Motor neuron (in vitro differentiated cells): Measurements from ENCODE around the gene PTPRM. TPM values are rescaled to one million over a fixed set of nuclear protein-coding genes. Genes with fewer than 3 reads are reported as not detected.
A peak's percentile ranks its signal among the peaks of the same experiment; 100 is the strongest.

Source experiments
- ATAC-seq, 8 experiments: fragments of 200-7000 bp; cut with Tn5 transposase; replicated peaks in 6 of 8; 2 replicates each; pipeline ENCODE4 v1.8.0; 2021; ENCODE audit warnings: mild to moderate bottlenecking in 8 of 8, moderate library complexity in 8 of 8
- H3K27ac ChIP-seq, 2 donors: fragments of 250-450 bp; sonication (Bioruptor Pico); 2 replicates each; pipeline ENCODE4 v1.9.0; 2021; ENCODE audit warnings: antibody characterized with exemption in 2 of 2, mild to moderate bottlenecking in 2 of 2, moderate library complexity in 1 of 2
- H3K4me1 ChIP-seq, 2 donors: fragments of 250-450 bp; sonication (Bioruptor Pico); replicated peaks in 1 of 2; 2 replicates each; pipeline ENCODE4 v1.6.1; 2021; ENCODE audit warnings: antibody characterized with exemption in 2 of 2, mild to moderate bottlenecking in 2 of 2, moderate library complexity in 1 of 2
- H3K4me3 ChIP-seq, 5 donors: fragments of 250-450 bp; sonication (Bioruptor Pico); 2 replicates each; pipeline ENCODE4 v1.9.0; 2021; ENCODE audit warnings: antibody characterized with exemption in 5 of 5, mild to moderate bottlenecking in 5 of 5, moderate library complexity in 4 of 5
- WGBS, 10 experiments: fragments of 450-650 bp; shearing (Covaris generic); methylation state at CpG; one replicate each; pipeline ENCODE4 v1.0.0; 2022; 5-methylcytosine and 5-hydroxymethylcytosine counted together
- in situ Hi-C, 9 experiments: fragments of 400-800 bp; cut with MboI; loops; one replicate each; pipeline ENCODE4 v1.15.0; 2021; ENCODE audit warnings: low sequenced_read_pairs in 9 of 9, low pct_unique_long_range_greater_than_20kb in 2 of 9; ENCODE audit not compliant: unreplicated experiment in 9 of 9
- total RNA-seq, 8 experiments: library from RNA; unstranded; fragments of 300-600 nt; gene quantifications; 2 replicates each; pipeline versions ENCODE4 v1.2.3 to v1.2.4, GENCODE V29; 2022

Gene PTPRM
- total RNA-seq, 8 experiments from 2014 or later = 12.9 to 106 (median 66.9) TPM

GRCh38 chr18:7592305-7593071 lies 25.4 kb downstream of the PTPRM start:
- H3K4me1 ChIP-seq = peaks cover 4 to 24% of the 10 kb centered on the region in 2 donors
- H3K27ac ChIP-seq = no peak overlapping the region
- no peak overlapping the region for H3K4me3 ChIP-seq
- WGBS, 10 experiments = 43 to 100% (median 64%) methylated on average over 1 to 4 of the region's 4 CpGs; no CpG with 5 or more reads in 3 of the 10 experiments
- in situ Hi-C loops = loop anchor here in 1 of 9 experiments (25.0 kb wide), 1 partner anchor 170 kb away; no protein-coding TSS in a partner anchor
- peak in 6 of 8 experiments; percentile 54 to 83 (median 67) for ATAC-seq

- peaks cover 4 to 26% of the 10 kb centered on the region in 2 donors for H3K4me1 ChIP-seq
- H3K4me3 ChIP-seq = no peak overlapping the region
- no peak overlapping the region for H3K27ac ChIP-seq
- peak in 4 of 8 experiments; percentile 48 to 77 (median 59) for ATAC-seq
- in situ Hi-C loops = loop anchor here in 1 of 9 experiments (25.0 kb wide), 1 partner anchor 169 kb away; no protein-coding TSS in a partner anchor
- WGBS, 10 experiments = 9 to 90% (median 33%) methylated on average over 3 to 5 of the region's 5 CpGs; no CpG with 5 or more reads in 1 of the 10 experiments
These were observed 26.2 kb downstream of the PTPRM start for GRCh38 chr18:7593218-7593819.

- peak in 7 of 8 experiments; percentile 47 to 89 (median 60) for ATAC-seq
- 48 to 100% (median 93%) methylated on average over 1 to 4 of the region's 4 CpGs; no CpG with 5 or more reads in 3 of the 10 experiments for WGBS, 10 experiments
These were observed 29.0 kb downstream of the PTPRM start for GRCh38 chr18:7596147-7596546.

GRCh38 chr18:7597500-7597899 lies 30.4 kb downstream of the PTPRM start:
- in situ Hi-C loops = loop anchor here in 1 of 9 experiments (25.0 kb wide), 1 partner anchor 165 kb away; no protein-coding TSS in a partner anchor
- Histone ChIP-seq H3K27ac (no peak overlapping the region), H3K4me1 (peaks cover 4 to 19% of the 10 kb centered on the region in 2 donors), H3K4me3 (no peak overlapping the region)
- peak in 4 of 8 experiments; percentile 38 to 84 (median 75) for ATAC-seq
- 0 to 100% (median 49%) methylated on average over 1 to 3 of the region's 3 CpGs; no CpG with 5 or more reads in 2 of the 10 experiments for WGBS, 10 experiments

More at GRCh38 chr18:7596147-7596546, 29.0 kb downstream of the PTPRM start:
- Histone ChIP-seq H3K4me3 (no peak overlapping the region), H3K4me1 (peaks cover 4 to 26% of the 10 kb centered on the region in 2 donors), H3K27ac (no peak overlapping the region)
- in situ Hi-C loops = loop anchor here in 1 of 9 experiments (25.0 kb wide), 1 partner anchor 166 kb away; no protein-coding TSS in a partner anchor

- Histone ChIP-seq H3K4me3 (no peak overlapping the region), H3K27ac (no peak overlapping the region), H3K4me1 (peaks cover 2 to 10% of the 10 kb centered on the region in 2 donors)
- in situ Hi-C loops = loop anchor here in 1 of 9 experiments (25.0 kb wide), 1 partner anchor 164 kb away; no protein-coding TSS in a partner anchor
- no peak for ATAC-seq
- WGBS, 10 experiments = 88 to 100% (median 96%) methylated on average over 2 to 7 of the region's 7 CpGs
These were observed 31.3 kb downstream of the PTPRM start for GRCh38 chr18:7598167-7599047.

GRCh38 chr18:7600036-7600435 lies 32.9 kb downstream of the PTPRM start:
- no peak overlapping the region for H3K4me3 ChIP-seq
- ATAC-seq = no peak
- WGBS, 10 experiments = 80 to 98% (median 81%) methylated on average over 1 to 6 of the region's 6 CpGs; no CpG with 5 or more reads in 5 of the 10 experiments
- in situ Hi-C loops = no loop called here
- peaks cover 5 to 8% of the 10 kb centered on the region in 2 donors for H3K4me1 ChIP-seq
- no peak overlapping the region for H3K27ac ChIP-seq

GRCh38 chr18:7600528-7601245 lies 33.6 kb downstream of the PTPRM start:
- in situ Hi-C loops = no loop called here
- Histone ChIP-seq H3K4me1 (peaks cover 5 to 8% of the 10 kb centered on the region in 2 donors), H3K27ac (no peak overlapping the region), H3K4me3 (no peak overlapping the region)
- WGBS, 10 experiments = 79 to 100% (median 97%) methylated on average over 5 to 8 of the region's 13 CpGs; no CpG with 5 or more reads in 3 of the 10 experiments
- ATAC-seq = peak in 4 of 8 experiments; percentile 25 to 29 (median 26)

GRCh38 chr18:7601246-7601615 lies 34.1 kb downstream of the PTPRM start:
- Histone ChIP-seq H3K4me1 (peaks cover 5 to 8% of the 10 kb centered on the region in 2 donors), H3K27ac (no peak overlapping the region), H3K4me3 (no peak overlapping the region)
- in situ Hi-C loops = no loop called here
- 40 to 100% (median 85%) methylated on average over 1 to 5 of the region's 6 CpGs; no CpG with 5 or more reads in 2 of the 10 experiments for WGBS, 10 experiments
- ATAC-seq = no peak

- Histone ChIP-seq H3K4me3 (no peak overlapping the region), H3K4me1 (peaks cover 5 to 8% of the 10 kb centered on the region in 2 donors), H3K27ac (no peak overlapping the region)
- 89 to 100% (median 95%) methylated on average over 1 to 3 of the region's 3 CpGs; no CpG with 5 or more reads in 2 of the 10 experiments for WGBS, 10 experiments
- no peak for ATAC-seq
- in situ Hi-C loops = no loop called here
These were observed 34.8 kb downstream of the PTPRM start for GRCh38 chr18:7601936-7602335.

GRCh38 chr18:7603259-7604000 lies 36.3 kb downstream of the PTPRM start:
- WGBS, 10 experiments = 55 to 100% (median 77%) methylated on average over 1 to 4 of the region's 4 CpGs
- peak in 2 of 8 experiments; percentile 35 to 36 for ATAC-seq
- in situ Hi-C loops = no loop called here
- Histone ChIP-seq H3K27ac (no peak overlapping the region), H3K4me1 (peaks cover 3 to 5% of the 10 kb centered on the region in 2 donors), H3K4me3 (no peak overlapping the region)

- Histone ChIP-seq H3K4me3 (no peak overlapping the region), H3K4me1 (peaks cover 3 to 5% of the 10 kb centered on the region in 2 donors), H3K27ac (no peak overlapping the region)
- peak in 4 of 8 experiments; percentile 58 to 91 (median 72) for ATAC-seq
- in situ Hi-C loops = no loop called here
- WGBS, 10 experiments = 0 to 100% (median 79%) methylated on average over 1 to 3 of the region's 3 CpGs; no CpG with 5 or more reads in 2 of the 10 experiments
These were observed 37.2 kb downstream of the PTPRM start for GRCh38 chr18:7604361-7604760.
